Colonic mucosa (tissue), 4 donors: ENCODE results near the gene UMPS. TPM values are rescaled to one million over a fixed set of nuclear protein-coding genes. Genes with fewer than 3 reads are reported as not detected.
"Not testable (repeated sequence)": the region's sequence is repeated elsewhere in the genome, so short reads cannot be mapped to it uniquely, and the experiment has no call there.

Source experiments
- DNase-seq: peaks from one replicate; pipeline ENCODE4 v3.0.0-alpha.2; 2020
- H3K27ac ChIP-seq: fragments of 200-600 bp; one replicate; pipeline ENCODE4 v1.8.0; 2021
- H3K27me3 ChIP-seq: fragments of 200-600 bp; one replicate; pipeline ENCODE4 v1.8.0; 2021
- H3K36me3 ChIP-seq: fragments of 200-600 bp; one replicate; pipeline ENCODE4 v1.8.0; 2021
- H3K4me1 ChIP-seq: fragments of 200-600 bp; one replicate; pipeline ENCODE4 v1.8.0; 2021; ENCODE audit warnings: mild to moderate bottlenecking
- H3K4me3 ChIP-seq: fragments of 200-600 bp; one replicate; pipeline ENCODE4 v1.8.0; 2021
- H3K9ac ChIP-seq, 2 donors: one replicate each; pipeline ENCODE4 v1.7.0; 2013; ENCODE audit warnings: control low read depth in 2 of 2, low read depth in 2 of 2, low read length in 2 of 2
- H3K9me3 ChIP-seq: fragments of 200-600 bp; one replicate; pipeline ENCODE4 v1.8.0; 2021
- intact Hi-C: fragments of 100-400 bp; cut with DNase I; formaldehyde crosslinking; loops from one replicate; pipeline ENCODE4 v1.14.1; 2022
- total RNA-seq, 2 donors: library from RNA; stranded (reverse); fragmentation: NEBNext Ultra II Directional in 1 of 2; extraction: Animal tissue kit (Norgen Biotek cat#: 25700) in 1 of 2; gene quantifications; one replicate each; pipeline ENCODE4 v1.2.1, GENCODE V29; 2021
- TF ChIP-seq, protein P1 (sequence below): fragments of 200-600 bp; IDR thresholded peaks from one replicate; pipeline ENCODE4 v1.8.0; 2022; ENCODE audit warnings: antibody characterized with exemption, mild to moderate bottlenecking
- donor health status: healthy.
- donor health status: DM: no; HTN: no; CAD: no.
- donor health status: DM: no; HTN: no; CAD: no.

UMPS gene
- total RNA-seq, 2 donors from 2014 or later: 23.4 to 37.7 TPM

GRCh38 chr3:124741027-124741426 is 10.8 kb downstream of the UMPS start:
- no peaks in the 10 kb centered on the region for H3K4me1 ChIP-seq
- TF ChIP-seq, protein P1, sequence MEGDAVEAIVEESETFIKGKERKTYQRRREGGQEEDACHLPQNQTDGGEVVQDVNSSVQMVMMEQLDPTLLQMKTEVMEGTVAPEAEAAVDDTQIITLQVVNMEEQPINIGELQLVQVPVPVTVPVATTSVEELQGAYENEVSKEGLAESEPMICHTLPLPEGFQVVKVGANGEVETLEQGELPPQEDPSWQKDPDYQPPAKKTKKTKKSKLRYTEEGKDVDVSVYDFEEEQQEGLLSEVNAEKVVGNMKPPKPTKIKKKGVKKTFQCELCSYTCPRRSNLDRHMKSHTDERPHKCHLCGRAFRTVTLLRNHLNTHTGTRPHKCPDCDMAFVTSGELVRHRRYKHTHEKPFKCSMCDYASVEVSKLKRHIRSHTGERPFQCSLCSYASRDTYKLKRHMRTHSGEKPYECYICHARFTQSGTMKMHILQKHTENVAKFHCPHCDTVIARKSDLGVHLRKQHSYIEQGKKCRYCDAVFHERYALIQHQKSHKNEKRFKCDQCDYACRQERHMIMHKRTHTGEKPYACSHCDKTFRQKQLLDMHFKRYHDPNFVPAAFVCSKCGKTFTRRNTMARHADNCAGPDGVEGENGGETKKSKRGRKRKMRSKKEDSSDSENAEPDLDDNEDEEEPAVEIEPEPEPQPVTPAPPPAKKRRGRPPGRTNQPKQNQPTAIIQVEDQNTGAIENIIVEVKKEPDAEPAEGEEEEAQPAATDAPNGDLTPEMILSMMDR: no peak
- H3K27ac ChIP-seq: no peak overlapping the region
- no peak for DNase-seq
- intact Hi-C loops: no loop called here
- no peaks in the 10 kb centered on the region for H3K9me3 ChIP-seq
- no peak overlapping the region for H3K9ac ChIP-seq
- no peak overlapping the region for H3K4me3 ChIP-seq
- H3K27me3 ChIP-seq: no peaks in the 10 kb centered on the region
- peaks cover 13% of the 10 kb centered on the region for H3K36me3 ChIP-seq

DNA sequence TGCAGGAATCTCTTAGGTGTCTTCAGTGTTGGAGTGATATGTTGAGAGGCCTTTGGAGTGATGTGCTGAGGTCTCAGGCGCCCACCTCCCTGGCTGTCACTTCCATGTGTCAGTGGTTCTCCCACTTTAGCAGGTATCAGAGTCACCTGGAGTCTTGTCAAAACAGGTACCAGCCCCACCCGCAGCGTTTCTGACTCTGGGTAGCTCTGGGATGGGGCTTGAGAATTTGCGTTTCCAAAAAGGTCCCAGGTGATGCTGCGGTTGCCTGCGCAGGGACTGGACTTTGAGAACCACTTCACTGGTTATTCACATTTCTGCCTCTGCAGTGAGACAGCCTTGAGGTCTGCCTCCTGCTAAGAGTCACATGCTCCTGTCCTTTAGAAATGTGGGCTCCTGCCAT is 15.5 kb downstream of the UMPS start:
- no peaks in the 10 kb centered on the region for H3K4me1 ChIP-seq
- peaks cover 9% of the 10 kb centered on the region for H3K36me3 ChIP-seq
- H3K27ac ChIP-seq: no peak overlapping the region
- TF ChIP-seq, protein P1: no peak
- H3K4me3 ChIP-seq: no peak overlapping the region
- no peak for DNase-seq
- no peak overlapping the region for H3K9ac ChIP-seq
- intact Hi-C loops: no loop called here
- no peaks in the 10 kb centered on the region for H3K9me3 ChIP-seq
- H3K27me3 ChIP-seq: no peaks in the 10 kb centered on the region

DNA sequence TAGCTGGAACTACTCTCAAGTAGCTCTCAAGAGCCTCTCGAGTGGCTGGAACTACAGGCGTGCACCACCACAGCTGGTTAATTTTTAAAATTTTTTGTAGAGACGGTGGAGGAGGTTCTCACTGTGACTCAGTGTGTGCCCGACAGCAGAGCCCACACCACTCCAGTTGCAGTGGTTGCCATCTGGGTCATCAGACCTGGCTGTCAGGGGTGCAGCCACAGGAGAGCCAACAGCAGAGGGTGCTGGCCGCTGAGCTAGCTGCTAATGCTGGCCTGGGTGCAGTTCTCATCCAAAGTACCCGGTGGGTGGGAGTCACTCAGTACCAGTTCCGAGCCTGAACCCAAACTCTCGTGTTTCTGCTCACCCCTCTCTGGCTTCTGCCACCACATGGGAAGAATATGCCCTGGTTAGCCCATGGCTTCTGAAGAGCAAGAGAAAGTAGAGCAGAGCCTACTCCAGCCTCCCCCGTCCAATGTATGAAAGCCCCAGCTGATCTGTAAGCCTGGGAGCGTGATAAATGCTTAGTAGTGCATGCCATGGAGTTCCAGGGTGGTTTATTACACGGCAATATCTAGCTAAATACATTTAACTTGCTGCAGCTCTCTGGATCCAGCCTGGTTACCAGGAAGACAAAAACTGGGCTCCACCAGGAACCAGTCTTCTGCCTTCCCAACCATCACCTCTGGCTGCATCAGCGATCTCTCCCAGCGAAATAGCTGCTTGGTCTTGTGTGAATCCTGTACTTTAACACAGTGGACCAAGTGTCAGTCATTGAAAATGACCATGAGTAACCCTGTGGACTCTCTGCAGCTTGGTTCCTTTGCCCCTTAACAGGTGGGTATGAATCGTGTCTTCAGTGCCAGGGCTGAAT is 17.1 kb downstream of the UMPS start:
- no peak overlapping the region for H3K27ac ChIP-seq
- no peak overlapping the region for H3K4me3 ChIP-seq
- no peak for DNase-seq
- peaks cover 5% of the 10 kb centered on the region for H3K36me3 ChIP-seq
- TF ChIP-seq, protein P1: no peak
- no peaks in the 10 kb centered on the region for H3K27me3 ChIP-seq
- no peaks in the 10 kb centered on the region for H3K9me3 ChIP-seq
- intact Hi-C loops: no loop called here
- no peak overlapping the region for H3K9ac ChIP-seq
- no peaks in the 10 kb centered on the region for H3K4me1 ChIP-seq

DNA sequence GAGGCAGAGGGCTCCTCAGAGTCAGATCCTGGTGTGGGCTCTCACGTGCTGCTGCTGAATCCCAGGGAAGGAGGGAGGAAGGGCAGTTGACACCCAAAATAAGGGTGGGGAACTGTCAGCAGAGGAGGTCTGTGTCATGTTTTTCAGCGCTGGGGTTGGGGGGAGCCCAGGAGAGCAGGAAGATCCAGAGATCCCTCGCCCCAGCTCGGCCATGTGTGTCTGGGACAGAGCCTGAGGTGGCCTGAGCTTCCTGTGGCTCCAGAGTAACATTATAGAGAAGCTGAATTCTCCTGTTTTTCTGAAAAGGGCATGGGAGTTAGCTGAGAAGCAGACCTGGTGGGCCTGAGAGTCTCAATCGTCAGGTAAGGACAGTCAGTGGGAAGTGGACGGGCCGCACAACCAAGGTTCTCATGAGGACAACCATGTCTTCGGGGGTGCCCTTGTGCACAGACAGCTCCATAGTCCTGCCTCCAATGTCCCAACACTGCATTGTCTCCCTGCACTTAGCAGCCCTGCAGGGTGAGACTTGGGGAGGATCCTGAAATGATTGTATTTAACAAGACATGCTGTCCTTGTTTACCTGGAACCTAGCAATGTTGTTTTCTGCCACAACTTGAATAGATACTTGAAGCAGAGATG is 18.4 kb downstream of the UMPS start:
- Histone ChIP-seq H3K4me3 (no peak overlapping the region), H3K4me1 (no peaks in the 10 kb centered on the region), H3K9ac (no peak overlapping the region), H3K36me3 (no peaks in the 10 kb centered on the region), H3K9me3 (no peaks in the 10 kb centered on the region), H3K27ac (no peak overlapping the region), H3K27me3 (no peaks in the 10 kb centered on the region)
- no peak for DNase-seq
- intact Hi-C loops: no loop called here
- TF ChIP-seq, protein P1: no peak

DNA sequence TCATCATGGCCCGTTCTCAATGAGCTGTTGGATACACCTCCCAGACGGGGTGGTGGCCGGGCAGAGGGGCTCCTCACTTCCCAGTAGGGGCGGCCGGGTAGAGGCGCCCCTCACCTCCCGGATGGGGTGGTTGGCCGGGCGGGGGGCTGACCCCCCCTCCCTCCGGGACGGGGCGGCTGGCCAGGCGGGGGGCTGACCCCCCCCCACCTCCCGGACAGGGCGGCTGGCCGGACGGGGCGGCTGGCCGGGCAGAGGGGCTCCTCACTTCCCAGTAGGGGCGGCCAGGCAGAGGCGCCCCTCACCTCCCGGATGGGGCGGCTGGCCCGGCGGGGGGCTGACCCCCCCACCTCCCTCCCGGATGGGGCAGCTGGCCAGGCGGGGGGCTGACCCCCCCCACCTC is 19.6 kb downstream of the UMPS start:
- H3K9me3 ChIP-seq, H3K4me3 ChIP-seq, H3K4me1 ChIP-seq, DNase-seq, H3K27me3 ChIP-seq, H3K27ac ChIP-seq, H3K9ac ChIP-seq, H3K36me3 ChIP-seq, intact Hi-C loops: not testable (repeated sequence)

DNA sequence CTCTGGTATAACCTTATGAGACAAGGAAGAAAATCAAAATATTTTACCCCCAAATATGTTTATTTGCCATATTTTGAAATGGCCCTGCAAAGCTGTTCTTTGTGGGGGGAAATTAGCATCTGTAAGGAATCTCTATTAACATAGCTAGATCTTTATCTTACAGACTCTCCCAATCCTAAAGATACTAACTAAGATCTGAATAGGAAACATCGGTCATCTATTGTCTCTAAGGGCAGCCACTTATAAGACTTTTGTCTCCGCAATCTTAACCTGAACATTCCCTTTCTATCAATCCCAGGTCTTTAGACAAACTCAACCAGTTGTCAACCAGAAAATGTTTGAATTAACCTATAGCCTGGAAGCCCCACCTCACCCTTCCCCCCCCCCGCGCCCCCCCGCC is 21.2 kb downstream of the UMPS start:
- DNase-seq: no peak
- Histone ChIP-seq H3K36me3 (no peaks in the 10 kb centered on the region), H3K4me1 (no peaks in the 10 kb centered on the region), H3K27me3 (no peaks in the 10 kb centered on the region), H3K4me3 (no peak overlapping the region), H3K9ac (no peak overlapping the region), H3K9me3 (no peaks in the 10 kb centered on the region), H3K27ac (no peak overlapping the region)
- intact Hi-C loops: no loop called here
- TF ChIP-seq, protein P1: no peak
